Activated CD8-positive, alpha-beta memory T cell treated with anti-CD3 and anti-CD28 coated beads for 4 hours (primary cell): ENCODE measurements around the gene ANKRD29.
"Not testable (repeated sequence)": the region's sequence is repeated elsewhere in the genome, so short reads cannot be mapped to it uniquely, and the experiment has no call there.

Experiments used
- DNase-seq, 2 donors: peaks; one replicate each; pipeline ENCODE4 v3.0.0-alpha.2; 2020; ENCODE audit warnings: low read depth in 2 of 2

The ANKRD29 gene

DNA sequence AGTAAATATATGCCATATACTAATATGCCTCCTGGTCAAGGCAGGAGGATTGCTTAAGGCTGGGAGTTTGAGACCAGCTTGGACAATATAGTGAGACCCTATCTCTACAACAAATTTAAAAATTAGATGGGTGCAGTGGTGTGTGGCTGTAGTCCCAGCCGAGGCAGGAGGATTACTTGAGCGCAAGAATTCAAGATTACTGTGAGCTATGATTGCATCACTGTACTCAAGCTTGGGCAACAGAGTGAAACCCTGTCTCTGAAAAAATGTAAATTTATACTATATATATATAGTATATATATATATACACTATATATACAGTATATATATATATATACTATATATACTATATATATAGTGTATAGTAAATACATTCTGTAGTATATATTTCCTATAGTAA lies 46.5 kb downstream of the ANKRD29 start:
- DNase-seq = no peak

DNA sequence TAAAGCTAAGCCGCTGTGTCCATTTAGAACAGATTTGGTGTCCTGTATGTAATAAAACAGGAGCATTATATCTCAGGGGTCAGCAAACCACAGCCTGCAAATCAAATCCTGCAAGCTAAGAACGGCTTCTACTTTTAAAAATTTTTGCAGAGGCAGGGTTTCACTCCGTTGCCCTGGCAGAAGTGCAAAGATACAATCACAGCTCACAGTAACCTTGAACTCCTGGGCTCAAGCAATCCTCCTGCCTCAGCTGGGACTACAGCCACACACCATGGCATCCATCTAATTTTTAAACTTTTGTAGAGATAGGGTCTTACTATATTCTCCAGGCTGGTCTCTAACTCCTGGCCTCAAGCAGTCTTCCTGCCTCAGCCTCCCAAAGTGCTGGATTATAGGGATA lies 47.8 kb downstream of the ANKRD29 start:
- DNase-seq = no peak

DNA sequence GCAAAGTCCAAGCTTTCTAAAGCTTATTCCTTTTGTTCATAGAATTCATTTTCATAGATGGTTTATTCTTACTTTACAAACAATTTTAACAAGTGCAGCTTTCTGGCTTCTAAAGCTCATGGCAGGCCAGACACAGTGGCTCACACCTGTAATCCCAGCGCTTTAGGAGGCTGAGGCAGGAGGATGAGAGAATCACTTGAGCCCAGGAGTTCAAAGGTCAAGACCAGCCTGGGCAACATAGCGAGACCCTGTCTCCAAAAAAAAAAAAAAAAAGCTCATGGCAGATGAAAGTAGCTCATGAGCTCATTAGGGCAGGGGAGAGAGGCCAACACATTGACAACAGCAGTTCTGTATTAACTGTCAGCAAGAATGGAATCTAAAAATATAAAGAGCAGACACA lies 48.3 kb downstream of the ANKRD29 start:
- no peak for DNase-seq

DNA sequence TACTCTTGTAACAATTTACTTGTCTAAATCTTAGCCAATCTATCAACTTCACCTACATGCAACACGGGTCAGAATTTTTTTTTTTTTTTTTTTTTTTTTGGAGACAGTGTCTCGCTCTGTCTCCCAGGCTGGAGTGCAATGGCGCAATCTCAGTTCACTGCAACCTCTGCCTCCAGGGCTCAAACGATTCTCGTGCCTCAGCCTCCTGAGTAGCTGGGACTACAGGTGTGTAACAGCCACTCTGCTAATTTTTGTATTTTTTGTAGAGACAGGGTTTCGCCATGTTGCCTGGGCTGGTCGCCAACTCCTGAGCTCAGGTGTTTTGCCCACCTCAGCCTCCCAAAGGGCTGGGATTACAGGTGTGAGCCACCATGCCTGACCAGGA lies 49.6 kb downstream of the ANKRD29 start:
- not testable (repeated sequence) for DNase-seq

DNA sequence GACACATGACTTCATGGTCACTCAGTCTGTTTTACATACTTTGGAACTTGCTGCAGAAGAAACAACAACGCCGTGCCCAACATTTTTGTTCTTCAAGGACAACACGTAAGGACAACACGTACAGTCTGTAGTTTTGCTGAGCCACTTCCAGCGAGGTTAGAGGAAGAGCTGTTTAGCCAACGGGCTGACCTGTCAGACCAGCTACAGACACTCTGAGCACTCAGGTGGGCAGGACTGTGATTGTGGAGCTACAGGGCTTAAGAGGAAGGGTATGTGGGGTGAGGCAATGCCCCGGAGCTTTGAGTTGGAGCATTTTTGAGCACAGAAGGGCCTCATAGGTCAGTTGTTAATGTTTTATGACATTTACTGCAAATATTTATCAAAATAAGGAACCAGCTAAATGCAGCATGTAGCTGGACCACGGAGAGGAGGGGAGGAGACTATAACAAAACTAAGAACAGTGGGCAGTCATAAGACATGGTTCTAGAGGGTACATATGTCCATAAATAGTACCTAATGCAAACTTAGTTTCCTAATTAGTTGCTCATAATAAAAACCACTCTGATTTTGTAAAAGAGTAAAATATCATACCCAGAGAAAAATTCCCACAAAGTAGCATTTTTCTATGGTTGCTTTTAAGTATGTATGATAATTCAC lies 50.1 kb downstream of the ANKRD29 start:
- DNase-seq = no peak

DNA sequence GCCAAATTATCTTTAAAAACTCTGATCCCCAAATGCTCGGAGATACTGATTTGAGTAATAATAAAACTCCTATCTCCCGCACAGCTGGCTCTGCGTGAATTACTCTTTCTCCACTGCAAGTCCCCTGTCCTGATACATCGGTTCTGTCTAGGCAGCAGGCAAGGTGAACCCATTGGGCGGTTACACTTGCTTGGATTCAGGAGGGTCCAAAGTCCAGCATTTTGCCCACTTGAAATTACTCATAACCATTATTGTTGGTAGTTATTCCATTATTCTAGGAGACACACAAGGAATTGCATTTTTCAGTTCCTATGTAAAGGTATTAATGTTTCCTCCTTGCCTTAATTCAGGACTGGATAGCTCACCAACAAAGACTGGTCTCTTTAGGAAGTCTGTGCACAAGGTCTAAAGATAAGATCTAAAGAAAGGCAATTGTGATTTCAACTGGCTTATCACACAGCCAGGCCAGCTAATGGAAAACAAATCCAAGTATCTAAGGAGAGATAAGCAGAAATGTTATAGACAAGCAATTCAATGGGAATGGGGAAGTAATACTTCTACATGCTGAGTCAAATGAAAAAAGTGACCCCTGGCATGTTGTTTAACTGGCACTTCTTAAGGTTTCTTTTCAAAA lies 53.2 kb downstream of the ANKRD29 start:
- no peak for DNase-seq

DNA sequence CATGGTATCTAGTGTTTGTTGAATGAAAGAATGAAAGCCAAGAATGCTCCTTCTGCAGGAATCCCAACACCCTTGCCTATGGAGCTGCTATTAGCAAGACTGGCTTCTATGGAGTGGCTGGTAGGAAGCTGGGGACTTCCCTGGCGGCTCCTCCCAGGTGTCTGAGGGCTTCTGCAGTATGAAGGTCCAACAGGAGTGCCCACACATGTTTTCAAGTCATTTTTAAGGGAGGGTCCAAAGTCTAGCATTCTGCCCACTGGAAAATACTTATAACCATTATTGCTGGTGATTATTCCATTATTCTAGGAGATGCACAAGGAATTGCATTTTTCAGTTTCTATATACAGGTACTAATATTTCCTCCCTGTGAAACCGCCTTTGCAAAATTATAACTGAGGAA lies 54.5 kb downstream of the ANKRD29 start:
- DNase-seq = no peak

DNA sequence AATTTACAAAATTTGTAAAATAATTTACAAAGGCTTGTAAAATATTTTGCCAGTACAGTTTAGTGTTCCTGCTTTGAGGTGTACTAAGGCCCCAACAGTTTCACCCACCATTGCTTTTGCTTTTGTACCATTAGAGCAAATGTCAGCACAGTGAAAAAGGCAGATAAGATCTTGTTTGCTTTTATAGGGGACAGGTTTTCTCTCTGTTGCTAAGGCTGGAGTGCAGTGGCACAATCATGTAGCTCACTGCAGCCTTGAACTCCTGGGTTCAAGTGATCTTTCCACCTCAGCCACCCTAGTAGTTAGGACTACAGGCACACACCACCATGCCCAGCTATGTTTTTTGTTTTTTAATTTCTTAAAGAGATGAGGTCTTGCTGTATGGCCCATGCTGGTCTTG lies 56.8 kb downstream of the ANKRD29 start:
- DNase-seq = no peak

DNA sequence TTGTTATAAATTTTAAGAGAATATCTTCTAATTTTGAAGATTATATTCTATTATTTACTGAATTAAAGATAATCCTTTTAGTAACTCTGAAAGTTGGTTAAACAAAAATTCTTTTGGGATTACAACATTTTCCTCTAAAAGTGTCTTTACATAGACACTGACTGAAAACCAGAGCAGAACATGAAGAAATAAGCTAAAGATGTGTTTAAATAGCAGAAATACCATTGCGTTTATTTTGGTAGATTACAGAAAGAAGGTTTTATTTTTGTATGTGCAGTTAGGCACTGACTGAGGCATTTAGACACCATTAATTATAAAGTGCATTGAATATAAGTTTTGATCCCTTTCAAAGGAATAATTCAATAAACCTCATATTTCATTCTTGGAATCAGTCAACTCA lies 62.9 kb downstream of the ANKRD29 start:
- no peak for DNase-seq

DNA sequence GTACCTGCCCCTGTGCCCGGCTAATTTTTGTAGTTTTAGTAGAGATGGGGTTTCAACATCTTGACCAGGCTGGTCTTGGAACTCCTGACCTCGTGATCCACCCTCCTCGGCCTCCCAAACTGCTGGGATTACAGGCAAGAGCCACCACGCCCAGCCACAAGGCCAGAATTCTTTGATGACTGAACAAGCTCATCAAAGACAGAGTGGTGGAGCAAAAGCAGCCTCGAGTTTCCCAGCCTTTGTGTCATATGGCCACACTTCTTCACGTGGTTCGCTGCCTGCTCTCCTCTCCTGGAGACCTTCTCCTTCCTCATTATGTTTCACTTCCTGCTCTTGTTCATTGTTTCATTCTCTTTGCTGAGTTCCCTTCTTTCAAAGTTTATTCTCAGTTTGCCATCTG lies 66.5 kb downstream of the ANKRD29 start:
- DNase-seq = no peak

DNA sequence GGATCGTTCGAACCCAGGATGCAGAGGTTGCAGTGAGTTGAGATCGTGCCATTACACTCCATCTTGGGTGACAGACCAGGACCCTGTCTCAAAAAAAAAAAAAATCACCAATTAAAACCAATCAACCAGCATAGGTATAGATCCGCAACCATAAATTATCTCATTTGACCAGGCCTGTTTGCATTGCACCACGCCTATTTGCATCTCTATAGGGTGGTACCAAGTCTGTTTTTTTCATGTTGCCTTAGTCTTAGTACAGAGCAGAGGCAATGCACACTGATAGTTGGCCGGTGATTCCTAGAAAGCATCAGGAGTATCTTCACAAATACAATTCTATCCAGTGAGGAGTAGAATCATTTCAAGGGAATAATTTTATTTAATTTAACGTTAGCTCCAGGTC lies 67.1 kb downstream of the ANKRD29 start:
- DNase-seq = no peak

DNA sequence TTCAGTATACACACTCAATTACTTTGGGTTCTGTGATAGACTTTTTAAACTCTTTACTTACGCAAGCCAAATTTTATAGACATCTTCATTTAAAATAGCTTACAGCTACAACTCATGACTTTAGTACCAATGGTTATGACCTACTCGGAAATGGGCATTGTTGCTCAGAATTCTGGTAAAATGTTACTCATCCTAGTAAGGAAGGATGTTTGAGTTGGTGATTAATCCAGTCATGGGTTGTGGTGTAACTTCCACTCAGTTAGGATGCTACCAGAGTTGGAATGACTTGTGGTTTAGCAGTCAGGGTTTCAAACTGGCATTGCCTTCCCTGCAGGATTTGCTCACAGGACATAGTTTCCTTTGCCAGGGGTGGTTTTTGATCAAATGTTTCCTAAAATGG lies 69.0 kb downstream of the ANKRD29 start:
- DNase-seq = no peak

DNA sequence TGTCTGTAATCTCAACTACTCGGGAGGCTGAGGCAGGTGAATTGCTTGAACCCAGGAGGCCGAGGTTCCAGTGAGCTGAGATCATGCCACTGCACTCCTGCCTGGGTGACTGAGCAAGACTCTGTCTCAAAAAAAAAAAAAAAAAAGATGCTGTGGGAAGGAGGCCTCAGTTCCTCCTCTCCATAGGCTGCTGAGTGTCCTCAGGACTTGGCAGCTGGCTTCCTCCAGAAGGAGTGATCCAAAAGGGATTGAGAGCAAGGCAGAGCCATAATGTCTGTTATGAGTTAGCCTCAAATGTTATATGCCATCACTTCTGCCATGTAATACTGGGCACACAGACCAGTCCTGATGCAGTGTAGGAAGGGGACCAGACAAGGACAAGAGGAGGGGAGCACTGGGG lies 69.8 kb downstream of the ANKRD29 start:
- DNase-seq = no peak

DNA sequence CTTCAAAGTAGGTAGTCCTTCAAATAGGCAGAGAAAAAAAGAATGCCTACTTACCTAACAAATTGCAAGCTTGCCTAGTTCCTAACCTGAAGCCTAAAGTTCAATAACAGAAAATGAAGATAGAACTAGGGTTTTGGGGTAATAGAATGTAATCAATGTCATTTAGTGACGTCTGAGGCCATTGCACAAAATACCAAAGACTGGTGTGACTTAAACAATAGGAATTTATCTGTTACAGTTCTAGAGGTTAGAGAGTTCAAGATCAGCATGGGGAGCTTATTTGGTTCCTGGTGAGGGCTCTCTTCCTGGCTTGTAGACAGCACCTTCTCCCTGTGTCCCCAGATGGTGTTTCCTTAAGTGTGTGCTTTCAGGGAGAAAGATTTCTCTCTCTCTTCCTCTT lies 71.7 kb downstream of the ANKRD29 start:
- no peak for DNase-seq

DNA sequence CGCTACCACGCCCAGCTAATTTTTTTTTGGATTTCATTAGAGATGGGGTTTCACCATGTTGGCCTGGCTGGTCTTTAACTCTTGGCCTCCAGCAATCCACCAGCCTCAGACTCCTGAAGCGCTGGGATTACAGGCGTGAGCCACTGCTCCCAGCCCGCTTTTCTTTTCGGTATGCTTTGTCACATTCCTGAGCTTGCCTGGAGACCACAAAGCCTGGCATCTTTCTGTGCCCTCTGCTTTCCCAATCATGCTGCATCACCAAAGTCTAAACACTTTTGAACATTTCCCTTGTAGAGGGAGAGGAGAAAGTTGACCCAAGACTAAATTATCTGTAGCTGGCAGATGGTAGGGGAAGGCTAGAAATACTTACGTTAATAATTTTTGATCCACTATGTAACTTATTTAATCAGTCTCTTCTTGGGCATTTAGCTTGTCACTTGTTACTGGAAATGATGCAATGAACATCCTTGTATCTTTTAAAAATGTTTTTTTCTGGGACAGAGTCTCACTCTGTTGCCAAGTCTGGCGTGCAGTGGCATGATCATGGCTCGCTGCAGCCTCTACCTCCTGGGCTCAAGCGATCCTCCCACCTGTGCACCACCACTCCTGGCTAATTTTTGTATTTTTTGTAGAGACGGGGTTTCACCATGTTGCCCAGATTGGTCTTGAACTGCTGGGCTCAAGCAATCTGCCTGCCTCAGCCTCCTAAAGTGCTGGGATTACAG lies 73.7 kb downstream of the ANKRD29 start:
- DNase-seq = no peak

DNA sequence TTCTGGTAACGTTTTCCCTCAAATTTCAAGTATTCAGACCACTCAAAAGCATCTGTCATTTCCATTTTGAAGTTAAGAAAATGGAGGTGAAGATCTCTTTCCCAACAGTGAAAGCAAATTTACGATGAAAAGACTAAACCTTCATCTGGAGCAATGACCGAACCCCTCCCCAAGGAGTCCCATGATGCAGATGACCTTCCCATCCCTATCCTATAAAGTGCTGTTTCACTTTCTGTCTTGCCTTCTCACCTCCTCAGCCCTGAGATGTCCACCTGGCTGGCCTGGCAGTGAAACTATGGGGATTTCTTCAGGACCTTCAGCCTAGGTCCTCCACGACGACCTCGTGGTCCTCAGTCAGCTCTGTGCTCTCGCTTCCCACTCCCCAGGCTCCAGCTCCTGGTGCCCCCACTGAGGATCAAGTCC lies 75.5 kb downstream of the ANKRD29 start:
- DNase-seq = no peak

DNA sequence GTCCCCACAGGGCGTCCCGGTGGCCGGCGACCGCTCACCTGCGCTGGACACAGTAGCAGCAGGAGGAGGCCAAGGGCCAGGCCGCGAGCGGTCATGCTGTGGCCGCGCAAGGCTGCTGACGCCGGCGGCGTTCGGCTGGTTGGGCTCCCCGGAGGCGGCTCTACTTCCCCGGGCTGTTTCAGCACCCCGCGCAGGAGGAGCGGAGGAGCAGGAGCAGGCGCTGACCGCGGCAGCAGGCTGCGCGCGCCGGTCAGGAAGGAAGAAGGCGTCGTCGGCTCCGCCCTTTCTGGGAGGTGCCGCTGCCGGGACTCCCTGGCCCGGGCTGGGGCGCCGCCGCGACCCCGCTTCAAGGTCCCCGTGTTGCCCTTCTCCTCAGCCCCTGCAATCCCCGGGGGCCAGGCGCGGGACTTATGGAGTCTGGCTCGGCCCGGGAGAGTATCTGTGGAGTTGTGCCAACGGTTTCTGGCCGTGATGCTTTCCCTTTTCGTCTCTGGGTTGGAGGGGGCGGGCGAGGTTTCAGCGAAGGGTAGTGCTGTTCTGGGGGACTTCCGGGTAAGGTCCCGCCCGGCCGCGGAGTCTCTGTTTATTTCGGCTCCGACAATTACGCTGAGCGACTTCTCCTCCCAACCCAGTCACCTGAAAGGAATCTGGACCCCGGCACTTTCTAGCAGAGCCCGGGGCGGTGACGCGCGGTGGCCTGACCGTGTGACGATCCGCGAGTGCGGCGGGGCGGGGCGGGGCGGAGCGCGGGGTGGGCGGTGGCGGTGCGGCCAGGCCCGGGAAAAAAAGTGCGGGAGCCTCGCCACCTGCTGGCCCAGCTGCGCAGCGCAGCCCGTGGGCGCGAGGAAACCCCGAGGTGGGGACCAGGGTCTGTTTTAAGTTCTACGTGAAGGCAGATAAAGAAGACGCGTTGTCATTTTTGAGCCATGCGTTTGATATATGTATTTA lies 76.2 kb downstream of the ANKRD29 start, which contains the start of gene NPC1:
NPC1 (minus strand) TSS at position 258 of the 948 bp plus-strand sequence; CDS start at position 95, 163 bp downstream.
- DNase-seq = peak; percentile 80 to 81

DNA sequence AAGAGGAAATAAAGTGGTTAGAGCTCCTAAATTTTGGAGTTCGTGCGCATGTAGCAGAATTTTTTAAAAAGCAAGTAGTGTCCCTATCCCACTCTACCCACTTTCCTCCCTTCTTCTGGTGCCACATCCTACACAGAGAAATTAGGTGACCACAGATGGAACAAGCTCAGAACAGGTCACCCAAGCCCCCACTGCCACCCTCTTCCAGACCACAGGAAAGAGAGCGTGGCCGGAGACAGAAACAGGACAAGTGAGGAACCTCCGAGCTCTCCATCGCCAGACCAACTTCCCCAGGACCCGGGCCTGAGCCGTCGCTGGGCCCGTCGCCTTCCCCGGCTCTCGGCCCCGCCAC lies 76.8 kb downstream of the ANKRD29 start:
- DNase-seq = no peak

DNA sequence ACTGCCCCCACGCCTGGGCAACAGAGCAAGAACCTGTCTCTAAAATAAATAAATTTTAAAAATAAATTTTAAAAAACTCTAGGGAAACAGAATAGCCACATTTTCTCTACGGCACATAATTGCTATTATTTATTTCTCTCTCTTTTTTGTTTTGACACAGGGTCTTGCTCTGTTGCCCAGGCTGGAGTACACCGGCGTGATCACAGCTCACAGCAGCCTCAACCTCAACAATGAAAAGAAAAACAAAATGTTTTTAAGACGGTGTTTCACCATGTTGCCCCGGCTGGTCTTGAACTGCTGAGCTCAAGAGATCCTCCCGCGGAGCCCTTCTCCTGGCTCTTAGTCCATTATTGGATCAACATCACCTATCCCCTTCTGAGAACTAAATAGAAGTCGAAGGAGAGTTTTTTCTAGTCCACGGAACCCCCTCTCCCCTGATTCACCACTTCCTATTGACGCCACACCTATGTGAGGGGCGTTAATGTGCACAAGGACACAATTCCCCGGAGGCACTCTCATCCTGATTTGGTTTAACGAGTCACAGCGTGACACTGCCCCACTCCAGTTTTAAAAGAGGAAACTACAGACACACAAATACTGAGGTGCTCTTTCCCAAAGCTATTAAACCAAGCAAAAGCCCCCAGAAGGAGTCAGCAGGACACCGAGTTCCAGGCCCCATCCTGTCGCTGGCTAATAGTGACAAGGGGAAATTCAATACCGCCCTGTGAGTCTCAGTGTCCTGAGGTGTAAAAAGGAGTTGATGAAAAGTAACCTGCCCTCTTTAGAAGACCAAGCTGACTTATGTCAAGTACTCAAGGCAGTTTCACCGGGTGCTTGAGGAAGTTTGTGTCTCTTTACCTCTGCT lies 77.5 kb downstream of the ANKRD29 start:
- peak in 1 of 2 donors; percentile 11 for DNase-seq

DNA sequence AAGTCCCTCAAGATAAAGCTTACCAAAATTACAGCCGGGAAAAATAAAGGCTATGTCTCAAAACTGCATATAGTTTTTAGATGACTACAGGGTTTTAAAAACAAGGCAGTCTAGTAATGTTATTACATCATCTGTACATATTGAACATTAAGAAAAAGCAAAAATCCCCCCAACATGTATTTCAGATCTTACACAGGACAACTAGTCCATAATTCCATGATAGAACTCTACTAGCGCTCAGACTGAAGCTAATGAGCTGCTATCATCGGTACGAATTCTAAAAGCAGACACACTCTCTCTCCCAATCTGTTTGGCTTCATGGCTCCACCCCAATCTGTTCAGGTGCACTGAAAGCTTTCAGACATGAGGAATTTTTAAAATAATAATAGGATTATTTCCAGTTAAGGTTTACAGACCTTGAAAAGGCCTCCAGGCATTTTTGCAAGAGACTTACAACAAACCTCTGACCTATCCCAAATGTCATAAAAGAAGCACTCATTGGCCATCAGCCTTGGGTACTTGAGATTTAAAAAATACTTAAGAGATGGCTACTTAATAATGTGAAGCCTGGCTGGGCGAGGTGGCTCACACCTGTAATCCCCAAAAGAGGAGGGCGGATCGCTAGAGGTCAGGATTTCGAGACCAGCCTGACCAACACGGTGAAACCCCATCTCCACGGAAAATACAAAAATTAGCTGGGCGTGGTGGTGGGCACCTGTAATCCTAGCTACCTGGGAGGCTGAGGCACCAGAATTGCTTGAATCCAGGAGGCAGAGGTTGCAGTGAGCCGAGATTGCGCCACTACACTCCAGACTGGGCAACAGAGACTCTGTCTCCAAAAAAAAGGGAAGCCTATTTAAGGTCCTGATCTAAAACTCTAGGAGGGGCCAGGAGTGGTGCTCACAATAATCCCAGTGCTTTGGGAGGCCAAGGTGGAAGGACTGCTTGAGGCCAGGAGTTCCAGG lies 78.4 kb downstream of the ANKRD29 start:
- no peak for DNase-seq
